Transverse colon (tissue), 4 donors: ENCODE data around the gene AGBL4.

ENCODE experiments used
- EP300 ChIP-seq: sonication (generic); formaldehyde crosslinking; IDR thresholded peaks from one replicate; pipeline ENCODE4 v1.6.1; 2017; ENCODE audit warnings: antibody characterized with exemption, low read depth
- POLR2A ChIP-seq: fragments of 450-650 bp; IDR thresholded peaks from one replicate; pipeline ENCODE4 v1.6.1; 2016; ENCODE audit warnings: antibody characterized with exemption, mild to moderate bottlenecking, moderate library complexity
- POLR2AphosphoS5 ChIP-seq, 3 donors: sonication (generic); formaldehyde crosslinking; IDR thresholded peaks; one replicate each; pipeline ENCODE4 v1.6.1; 2016; ENCODE audit warnings: antibody characterized with exemption in 3 of 3
- TF ChIP-seq, protein P1 (sequence below), 5 experiments: fragments of 200-600 bp in 3 of 5; fragments of 450-650 bp in 2 of 5; sonication (generic) in 3 of 5; IDR thresholded peaks; 1 replicate in 2 of 5; 2 replicates in 3 of 5; pipeline ENCODE4 v1.5.1; 2016 to 2017; ENCODE audit warnings: antibody characterized with exemption in 5 of 5, inconsistent platforms in 3 of 5, mild to moderate bottlenecking in 2 of 5, moderate library complexity in 1 of 5

DNA sequence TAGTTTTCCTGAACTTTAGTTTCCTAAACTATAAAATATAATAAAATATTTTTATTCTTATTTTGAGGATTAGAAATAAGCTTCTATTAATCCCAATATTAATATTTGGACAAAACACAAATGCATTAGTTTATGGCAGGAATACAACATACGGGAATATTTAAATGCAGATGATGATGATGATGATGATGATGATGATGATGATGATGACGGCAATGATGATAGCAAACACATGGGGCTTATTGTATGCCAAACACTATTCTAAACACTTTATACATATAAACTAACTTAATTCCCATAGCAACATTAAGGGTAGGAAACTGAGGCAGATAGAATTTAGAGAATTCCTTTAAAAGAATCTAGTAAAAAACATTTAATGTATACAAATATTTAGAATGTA lies 705.5 kb downstream of the AGBL4 start:
- TF ChIP-seq, protein P1, sequence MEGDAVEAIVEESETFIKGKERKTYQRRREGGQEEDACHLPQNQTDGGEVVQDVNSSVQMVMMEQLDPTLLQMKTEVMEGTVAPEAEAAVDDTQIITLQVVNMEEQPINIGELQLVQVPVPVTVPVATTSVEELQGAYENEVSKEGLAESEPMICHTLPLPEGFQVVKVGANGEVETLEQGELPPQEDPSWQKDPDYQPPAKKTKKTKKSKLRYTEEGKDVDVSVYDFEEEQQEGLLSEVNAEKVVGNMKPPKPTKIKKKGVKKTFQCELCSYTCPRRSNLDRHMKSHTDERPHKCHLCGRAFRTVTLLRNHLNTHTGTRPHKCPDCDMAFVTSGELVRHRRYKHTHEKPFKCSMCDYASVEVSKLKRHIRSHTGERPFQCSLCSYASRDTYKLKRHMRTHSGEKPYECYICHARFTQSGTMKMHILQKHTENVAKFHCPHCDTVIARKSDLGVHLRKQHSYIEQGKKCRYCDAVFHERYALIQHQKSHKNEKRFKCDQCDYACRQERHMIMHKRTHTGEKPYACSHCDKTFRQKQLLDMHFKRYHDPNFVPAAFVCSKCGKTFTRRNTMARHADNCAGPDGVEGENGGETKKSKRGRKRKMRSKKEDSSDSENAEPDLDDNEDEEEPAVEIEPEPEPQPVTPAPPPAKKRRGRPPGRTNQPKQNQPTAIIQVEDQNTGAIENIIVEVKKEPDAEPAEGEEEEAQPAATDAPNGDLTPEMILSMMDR (IDR thresholded peaks at IDR 0.05): no peak
- TF ChIP-seq POLR2A (no peak), POLR2AphosphoS5 (IDR thresholded peaks at IDR 0.05) (no peak), EP300 (no peak)
